Measurements from ENCODE around the gene CLDN12.

GRCh38 chr7:90433221-90433620 lies 30.0 kb downstream of the CLDN12 start:
- TF ChIP-seq TCF7L2 (IDR thresholded peaks at IDR 0.05; ENCODE audit: low read depth, low read length) (no peak), CTCF (IDR thresholded peaks at IDR 0.05) (no peak)
